HEK293 (cell line): Measurements from ENCODE around the gene VTI1B.

Experiments
- RBAK ChIP-seq: fragments of 450-650 bp; formaldehyde crosslinking; IDR thresholded peaks from 2 replicates; pipeline ENCODE4 v1.5.1; 2016; ENCODE audit warnings: missing biosample characterization, missing genetic modification characterization
- YY1 ChIP-seq: fragments of 450-650 bp; formaldehyde crosslinking; IDR thresholded peaks from 2 replicates; pipeline ENCODE4 v1.5.1; 2018; ENCODE audit warnings: missing biosample characterization, missing genetic modification characterization
- ZNF157 ChIP-seq: fragments of 450-650 bp; formaldehyde crosslinking; IDR thresholded peaks from 2 replicates; pipeline ENCODE4 v1.5.1; 2016; ENCODE audit warnings: missing biosample characterization, missing genetic modification characterization
- ZNF324 ChIP-seq: fragments of 450-650 bp; formaldehyde crosslinking; IDR thresholded peaks from 2 replicates; pipeline ENCODE4 v1.5.1; 2016; ENCODE audit warnings: missing biosample characterization, missing genetic modification characterization
- ZNF571 ChIP-seq: fragments of 450-650 bp; formaldehyde crosslinking; IDR thresholded peaks from 2 replicates; pipeline ENCODE4 v1.5.0; 2017; ENCODE audit warnings: missing biosample characterization, missing genetic modification characterization
- TF ChIP-seq, protein P1 (sequence below): fragments of 450-650 bp; formaldehyde crosslinking; IDR thresholded peaks from 2 replicates; pipeline ENCODE4 v1.5.1; 2016; ENCODE audit warnings: missing biosample characterization, missing genetic modification characterization
- TF ChIP-seq, protein P2 (sequence below): fragments of 450-650 bp; formaldehyde crosslinking; IDR thresholded peaks from 2 replicates; pipeline ENCODE4 v1.5.1; 2017; ENCODE audit warnings: missing biosample characterization, missing genetic modification characterization
- TF ChIP-seq, protein P3 (sequence below): fragments of 450-650 bp; formaldehyde crosslinking; IDR thresholded peaks from 2 replicates; pipeline ENCODE4 v1.5.1; 2016; ENCODE audit warnings: missing biosample characterization, missing genetic modification characterization

DNA sequence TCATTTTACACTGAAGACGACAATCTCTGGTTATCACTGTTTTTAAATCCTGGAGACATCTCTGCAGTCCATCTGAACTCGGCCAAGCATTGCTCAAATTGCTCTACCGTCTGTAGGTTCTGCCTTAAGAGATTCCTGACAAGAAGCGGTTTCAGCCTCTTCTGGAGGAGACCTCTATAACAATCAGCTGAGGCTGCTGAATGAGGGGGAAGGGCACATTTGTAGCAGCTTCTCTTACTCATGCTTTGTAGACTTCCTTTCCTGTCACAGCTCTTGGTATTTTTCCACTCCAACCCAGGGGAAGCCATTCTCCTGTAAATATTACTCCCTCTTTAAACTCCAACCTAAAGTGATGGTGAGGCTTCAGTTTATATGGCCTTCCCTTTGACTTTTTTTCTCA, 51.8 kb downstream of the VTI1B start:
- TF ChIP-seq, protein P1, sequence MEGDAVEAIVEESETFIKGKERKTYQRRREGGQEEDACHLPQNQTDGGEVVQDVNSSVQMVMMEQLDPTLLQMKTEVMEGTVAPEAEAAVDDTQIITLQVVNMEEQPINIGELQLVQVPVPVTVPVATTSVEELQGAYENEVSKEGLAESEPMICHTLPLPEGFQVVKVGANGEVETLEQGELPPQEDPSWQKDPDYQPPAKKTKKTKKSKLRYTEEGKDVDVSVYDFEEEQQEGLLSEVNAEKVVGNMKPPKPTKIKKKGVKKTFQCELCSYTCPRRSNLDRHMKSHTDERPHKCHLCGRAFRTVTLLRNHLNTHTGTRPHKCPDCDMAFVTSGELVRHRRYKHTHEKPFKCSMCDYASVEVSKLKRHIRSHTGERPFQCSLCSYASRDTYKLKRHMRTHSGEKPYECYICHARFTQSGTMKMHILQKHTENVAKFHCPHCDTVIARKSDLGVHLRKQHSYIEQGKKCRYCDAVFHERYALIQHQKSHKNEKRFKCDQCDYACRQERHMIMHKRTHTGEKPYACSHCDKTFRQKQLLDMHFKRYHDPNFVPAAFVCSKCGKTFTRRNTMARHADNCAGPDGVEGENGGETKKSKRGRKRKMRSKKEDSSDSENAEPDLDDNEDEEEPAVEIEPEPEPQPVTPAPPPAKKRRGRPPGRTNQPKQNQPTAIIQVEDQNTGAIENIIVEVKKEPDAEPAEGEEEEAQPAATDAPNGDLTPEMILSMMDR (tag by site-specific recombination): no peak
- TF ChIP-seq, protein P2, sequence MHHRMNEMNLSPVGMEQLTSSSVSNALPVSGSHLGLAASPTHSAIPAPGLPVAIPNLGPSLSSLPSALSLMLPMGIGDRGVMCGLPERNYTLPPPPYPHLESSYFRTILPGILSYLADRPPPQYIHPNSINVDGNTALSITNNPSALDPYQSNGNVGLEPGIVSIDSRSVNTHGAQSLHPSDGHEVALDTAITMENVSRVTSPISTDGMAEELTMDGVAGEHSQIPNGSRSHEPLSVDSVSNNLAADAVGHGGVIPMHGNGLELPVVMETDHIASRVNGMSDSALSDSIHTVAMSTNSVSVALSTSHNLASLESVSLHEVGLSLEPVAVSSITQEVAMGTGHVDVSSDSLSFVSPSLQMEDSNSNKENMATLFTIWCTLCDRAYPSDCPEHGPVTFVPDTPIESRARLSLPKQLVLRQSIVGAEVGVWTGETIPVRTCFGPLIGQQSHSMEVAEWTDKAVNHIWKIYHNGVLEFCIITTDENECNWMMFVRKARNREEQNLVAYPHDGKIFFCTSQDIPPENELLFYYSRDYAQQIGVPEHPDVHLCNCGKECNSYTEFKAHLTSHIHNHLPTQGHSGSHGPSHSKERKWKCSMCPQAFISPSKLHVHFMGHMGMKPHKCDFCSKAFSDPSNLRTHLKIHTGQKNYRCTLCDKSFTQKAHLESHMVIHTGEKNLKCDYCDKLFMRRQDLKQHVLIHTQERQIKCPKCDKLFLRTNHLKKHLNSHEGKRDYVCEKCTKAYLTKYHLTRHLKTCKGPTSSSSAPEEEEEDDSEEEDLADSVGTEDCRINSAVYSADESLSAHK (tag by site-specific recombination): no peak
- TF ChIP-seq ZNF157 (tag by site-specific recombination) (no peak), ZNF324 (no peak), RBAK (tag by site-specific recombination) (no peak), ZNF571 (tag by site-specific recombination) (no peak), YY1 (no peak)
- TF ChIP-seq, protein P3, sequence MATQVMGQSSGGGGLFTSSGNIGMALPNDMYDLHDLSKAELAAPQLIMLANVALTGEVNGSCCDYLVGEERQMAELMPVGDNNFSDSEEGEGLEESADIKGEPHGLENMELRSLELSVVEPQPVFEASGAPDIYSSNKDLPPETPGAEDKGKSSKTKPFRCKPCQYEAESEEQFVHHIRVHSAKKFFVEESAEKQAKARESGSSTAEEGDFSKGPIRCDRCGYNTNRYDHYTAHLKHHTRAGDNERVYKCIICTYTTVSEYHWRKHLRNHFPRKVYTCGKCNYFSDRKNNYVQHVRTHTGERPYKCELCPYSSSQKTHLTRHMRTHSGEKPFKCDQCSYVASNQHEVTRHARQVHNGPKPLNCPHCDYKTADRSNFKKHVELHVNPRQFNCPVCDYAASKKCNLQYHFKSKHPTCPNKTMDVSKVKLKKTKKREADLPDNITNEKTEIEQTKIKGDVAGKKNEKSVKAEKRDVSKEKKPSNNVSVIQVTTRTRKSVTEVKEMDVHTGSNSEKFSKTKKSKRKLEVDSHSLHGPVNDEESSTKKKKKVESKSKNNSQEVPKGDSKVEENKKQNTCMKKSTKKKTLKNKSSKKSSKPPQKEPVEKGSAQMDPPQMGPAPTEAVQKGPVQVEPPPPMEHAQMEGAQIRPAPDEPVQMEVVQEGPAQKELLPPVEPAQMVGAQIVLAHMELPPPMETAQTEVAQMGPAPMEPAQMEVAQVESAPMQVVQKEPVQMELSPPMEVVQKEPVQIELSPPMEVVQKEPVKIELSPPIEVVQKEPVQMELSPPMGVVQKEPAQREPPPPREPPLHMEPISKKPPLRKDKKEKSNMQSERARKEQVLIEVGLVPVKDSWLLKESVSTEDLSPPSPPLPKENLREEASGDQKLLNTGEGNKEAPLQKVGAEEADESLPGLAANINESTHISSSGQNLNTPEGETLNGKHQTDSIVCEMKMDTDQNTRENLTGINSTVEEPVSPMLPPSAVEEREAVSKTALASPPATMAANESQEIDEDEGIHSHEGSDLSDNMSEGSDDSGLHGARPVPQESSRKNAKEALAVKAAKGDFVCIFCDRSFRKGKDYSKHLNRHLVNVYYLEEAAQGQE (tag by site-specific recombination): no peak
